ENCODE data around the gene IPO9. TPM values are rescaled to one million over a fixed set of nuclear protein-coding genes. Genes with fewer than 3 reads are reported as not detected.
A peak's percentile ranks its signal among the peaks of the same experiment; 100 is the strongest.
"Not testable (repeated sequence)": the region's sequence is repeated elsewhere in the genome, so short reads cannot be mapped to it uniquely, and the experiment has no call there.

The IPO9 gene
- total RNA-seq, 1 donor from 2014 or later, result 9.3 TPM

- no peak for TF ChIP-seq CTCF (IDR thresholded peaks at IDR 0.05)
- H3K36me3 ChIP-seq, result peaks cover 32 to 35% of the 10 kb centered on the region in 2 donors
- H3K4me1 ChIP-seq, result peaks cover 4 to 32% of the 10 kb centered on the region in 2 donors
- H3K4me3 ChIP-seq, result no peak overlapping the region
- H3K9me3 ChIP-seq, result no peaks in the 10 kb centered on the region
- no peaks in the 10 kb centered on the region for H3K27me3 ChIP-seq
- intact Hi-C loops (cut with DNase I), result loop anchor here (1.0 kb wide), 1 partner anchor 20 kb away; the partner anchor contains the start of gene IPO9
- H3K27ac ChIP-seq, result peak overlapping the region; percentile 65 to 83
- DNase-seq (ENCODE audit: low spot score in 2 of 2), result no peak
Measured at GRCh38 chr1:201849372-201850052, 20.6 kb downstream of the IPO9 start.

DNA sequence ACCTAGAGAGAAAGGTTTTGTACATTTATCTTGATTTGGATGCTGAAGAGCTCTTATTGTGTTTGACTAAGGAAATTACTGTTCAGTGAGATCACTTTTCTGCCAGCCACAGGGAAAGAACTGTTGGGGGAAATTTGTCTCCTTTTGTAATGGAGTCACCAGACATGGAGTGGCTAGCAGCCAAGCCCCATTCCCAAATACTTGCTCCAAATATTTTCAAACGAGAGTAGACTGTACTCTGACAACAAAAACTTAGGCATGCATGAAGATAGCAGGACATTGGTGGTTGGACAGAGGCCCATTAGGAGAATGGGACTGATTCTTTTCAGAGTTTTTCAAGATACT, 21.1 kb downstream of the IPO9 start:
- Histone ChIP-seq H3K27ac (peak overlapping the region; percentile 65 to 83), H3K9me3 (no peaks in the 10 kb centered on the region), H3K27me3 (no peaks in the 10 kb centered on the region), H3K4me3 (no peak overlapping the region), H3K4me1 (peaks cover 4 to 32% of the 10 kb centered on the region in 2 donors), H3K36me3 (peaks cover 37 to 40% of the 10 kb centered on the region in 2 donors)
- no peak for TF ChIP-seq CTCF (IDR thresholded peaks at IDR 0.05)
- intact Hi-C loops (cut with DNase I), result no loop called here
- peak in 1 of 2 donors; percentile 83 for DNase-seq (ENCODE audit: low spot score in 2 of 2)

- Histone ChIP-seq H3K27me3 (no peaks in the 10 kb centered on the region), H3K27ac (peak overlapping the region in 1 of 2 donors; percentile 29), H3K4me3 (no peak overlapping the region), H3K4me1 (peaks cover 4 to 25% of the 10 kb centered on the region in 2 donors), H3K36me3 (peaks cover 55 to 59% of the 10 kb centered on the region in 2 donors), H3K9me3 (no peaks in the 10 kb centered on the region)
- no peak for TF ChIP-seq CTCF (IDR thresholded peaks at IDR 0.05)
- DNase-seq (ENCODE audit: low spot score in 2 of 2), result no peak
- intact Hi-C loops (cut with DNase I), result no loop called here
Measured at GRCh38 chr1:201851949-201852348, 23.0 kb downstream of the IPO9 start.

- H3K4me1 ChIP-seq; H3K27me3 ChIP-seq; H3K4me3 ChIP-seq; intact Hi-C loops (cut with DNase I); H3K9me3 ChIP-seq; H3K27ac ChIP-seq; DNase-seq (ENCODE audit: low spot score in 2 of 2): not testable (repeated sequence)
- peaks cover 81 to 88% of the 10 kb centered on the region in 2 donors for H3K36me3 ChIP-seq
Measured at GRCh38 chr1:201856722-201857121, 27.8 kb downstream of the IPO9 start.

DNA sequence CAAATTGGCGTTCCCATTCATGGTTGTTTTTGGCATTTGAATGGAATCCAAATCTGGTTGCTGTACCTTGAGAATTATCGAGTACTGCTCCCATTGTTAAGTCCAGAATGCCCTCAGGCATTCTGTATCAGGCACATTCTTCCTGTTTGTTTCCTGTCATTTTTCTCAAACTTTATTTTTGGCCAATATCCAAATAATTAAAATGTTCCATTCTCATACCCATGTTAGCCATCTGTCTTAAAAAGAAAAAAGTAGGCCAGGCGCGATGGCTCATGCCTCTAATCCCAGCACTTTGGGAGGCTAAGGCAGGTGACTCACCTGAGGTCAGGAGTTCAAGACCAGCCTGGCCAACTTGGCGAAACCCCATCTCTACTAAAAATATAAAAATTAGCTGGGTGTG, 30.5 kb downstream of the IPO9 start:
- Histone ChIP-seq H3K4me1 (no peaks in the 10 kb centered on the region), H3K36me3 (peaks cover 60 to 75% of the 10 kb centered on the region in 2 donors), H3K27me3 (no peaks in the 10 kb centered on the region), H3K27ac (no peak overlapping the region), H3K4me3 (no peak overlapping the region), H3K9me3 (no peaks in the 10 kb centered on the region)
- no peak for DNase-seq (ENCODE audit: low spot score in 2 of 2)
- intact Hi-C loops (cut with DNase I), result no loop called here
- no peak for TF ChIP-seq CTCF (IDR thresholded peaks at IDR 0.05)

GRCh38 chr1:201861448-201861847, 32.5 kb downstream of the IPO9 start:
- intact Hi-C loops (cut with DNase I), result no loop called here
- Histone ChIP-seq H3K27me3 (no peaks in the 10 kb centered on the region), H3K36me3 (peaks cover 44 to 69% of the 10 kb centered on the region in 2 donors), H3K4me3 (no peak overlapping the region), H3K4me1 (no peaks in the 10 kb centered on the region), H3K27ac (no peak overlapping the region), H3K9me3 (no peaks in the 10 kb centered on the region)
- TF ChIP-seq CTCF (IDR thresholded peaks at IDR 0.05), result no peak
- DNase-seq (ENCODE audit: low spot score in 2 of 2), result no peak
